ENCODE data around the gene STRIP2. TPM values are rescaled to one million over a fixed set of nuclear protein-coding genes. Genes with fewer than 3 reads are reported as not detected.

STRIP2 gene
- total RNA-seq, 1 experiment from 2014 or later, result 6.5 TPM

- no peak overlapping the region for H3K4me3 Mint-ChIP-seq (ENCODE audit: unreplicated experiment)
- no peaks in the 10 kb centered on the region for H3K36me3 Mint-ChIP-seq (ENCODE audit: insufficient read depth, unreplicated experiment)
- no peaks in the 10 kb centered on the region for H3K36me3 ChIP-seq (ENCODE audit: control insufficient read depth, insufficient read depth, low read length)
- DNase-seq, result no peak
- no peak overlapping the region for H3K4me3 ChIP-seq (ENCODE audit: low read depth, low read length)
- no peaks in the 10 kb centered on the region for H3K4me1 Mint-ChIP-seq (ENCODE audit: low read depth, unreplicated experiment)
- H3K27me3 Mint-ChIP-seq (ENCODE audit: insufficient read depth, unreplicated experiment), result no peaks in the 10 kb centered on the region
- no peaks in the 10 kb centered on the region for H3K27me3 ChIP-seq (replicated peaks; ENCODE audit: control insufficient read depth, insufficient read depth, low read length)
- H3K9me3 Mint-ChIP-seq (ENCODE audit: unreplicated experiment), result no peaks in the 10 kb centered on the region
- intact Hi-C loops (cut with micrococcal nuclease; ENCODE audit: unreplicated experiment), result no loop called here
- no peak for TF ChIP-seq CTCF (IDR thresholded peaks at IDR 0.05; ENCODE audit: insufficient read depth in 1 of 2, low read depth in 1 of 2, low read length in 1 of 2, severe bottlenecking in 1 of 2, unreplicated experiment in 1 of 2)
- CTCF ChIA-PET, result no interaction called here
- 0 out of 2 replicates have a peak, but pooled peaks cover 6% of the 10 kb centered on the region for H3K4me1 ChIP-seq
- no peaks in the 10 kb centered on the region for H3K9me3 ChIP-seq
- BruUV-seq (replicated peaks), result no TSS peak
- H3K27ac Mint-ChIP-seq (ENCODE audit: unreplicated experiment), result no peak overlapping the region
- POLR2A ChIA-PET, result no interaction called here
Observed at GRCh38 chr7:129454249-129454551, 20.0 kb downstream of the STRIP2 start.

DNA sequence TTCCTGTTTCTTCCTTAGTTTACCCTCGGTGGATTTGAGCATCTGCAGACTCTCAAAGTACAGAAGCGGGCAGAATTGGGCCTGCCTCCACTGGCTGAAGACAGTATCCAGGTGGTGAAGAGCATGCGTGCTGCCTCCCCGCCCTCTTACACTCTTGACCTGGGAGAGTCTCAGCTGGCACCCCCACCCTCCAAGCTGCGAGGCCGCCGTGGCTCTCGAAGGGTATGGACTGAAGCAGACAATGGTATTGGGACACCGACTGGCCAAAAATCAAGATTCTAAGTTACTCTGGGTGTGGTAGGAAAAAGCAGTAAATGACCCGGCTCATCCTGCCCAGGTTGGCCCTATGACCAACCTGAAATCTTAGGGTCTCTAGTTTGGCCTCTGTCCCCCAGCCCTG lies 22.2 kb downstream of the STRIP2 start:
- no peak for TF ChIP-seq CTCF (IDR thresholded peaks at IDR 0.05; ENCODE audit: insufficient read depth in 1 of 2, low read depth in 1 of 2, low read length in 1 of 2, severe bottlenecking in 1 of 2, unreplicated experiment in 1 of 2)
- BruUV-seq (replicated peaks), result no TSS peak
- no peaks in the 10 kb centered on the region for H3K4me1 Mint-ChIP-seq (ENCODE audit: low read depth, unreplicated experiment)
- no peak overlapping the region for H3K27ac Mint-ChIP-seq (ENCODE audit: unreplicated experiment)
- Histone ChIP-seq H3K27me3 (replicated peaks; ENCODE audit: control insufficient read depth, insufficient read depth, low read length) (no peaks in the 10 kb centered on the region), H3K4me3 (ENCODE audit: low read depth, low read length) (no peak overlapping the region), H3K9me3 (no peaks in the 10 kb centered on the region), H3K36me3 (ENCODE audit: control insufficient read depth, insufficient read depth, low read length) (no peaks in the 10 kb centered on the region; the same call in 1 of the 2 replicates), H3K4me1 (0 out of 2 replicates have a peak, but pooled peaks cover 6% of the 10 kb centered on the region)
- ChIA-PET CTCF (no interaction called here), POLR2A (no interaction called here)
- H3K9me3 Mint-ChIP-seq (ENCODE audit: unreplicated experiment), result no peaks in the 10 kb centered on the region
- H3K36me3 Mint-ChIP-seq (ENCODE audit: insufficient read depth, unreplicated experiment), result no peaks in the 10 kb centered on the region
- H3K4me3 Mint-ChIP-seq (ENCODE audit: unreplicated experiment), result no peak overlapping the region
- no peaks in the 10 kb centered on the region for H3K27me3 Mint-ChIP-seq (ENCODE audit: insufficient read depth, unreplicated experiment)
- intact Hi-C loops (cut with micrococcal nuclease; ENCODE audit: unreplicated experiment), result no loop called here
- no peak for DNase-seq

- Histone ChIP-seq H3K27me3 (replicated peaks; ENCODE audit: control insufficient read depth, insufficient read depth, low read length) (no peaks in the 10 kb centered on the region), H3K9me3 (no peaks in the 10 kb centered on the region), H3K4me1 (0 out of 2 replicates have a peak, but pooled peaks cover 6% of the 10 kb centered on the region), H3K4me3 (ENCODE audit: low read depth, low read length) (no peak overlapping the region), H3K36me3 (ENCODE audit: control insufficient read depth, insufficient read depth, low read length) (no peaks in the 10 kb centered on the region; the same call in 1 of the 2 replicates)
- ChIA-PET CTCF (no interaction called here), POLR2A (no interaction called here)
- no peaks in the 10 kb centered on the region for H3K9me3 Mint-ChIP-seq (ENCODE audit: unreplicated experiment)
- intact Hi-C loops (cut with micrococcal nuclease; ENCODE audit: unreplicated experiment), result loop anchor here (1.0 kb wide), 1 partner anchor 23 kb away; the partner anchor contains the start of gene STRIP2
- TF ChIP-seq CTCF (IDR thresholded peaks at IDR 0.05; ENCODE audit: insufficient read depth in 1 of 2, low read depth in 1 of 2, low read length in 1 of 2, severe bottlenecking in 1 of 2, unreplicated experiment in 1 of 2), result no peak
- no peak overlapping the region for H3K4me3 Mint-ChIP-seq (ENCODE audit: unreplicated experiment)
- H3K27ac Mint-ChIP-seq (ENCODE audit: unreplicated experiment), result no peak overlapping the region
- H3K4me1 Mint-ChIP-seq (ENCODE audit: low read depth, unreplicated experiment), result no peaks in the 10 kb centered on the region
- H3K27me3 Mint-ChIP-seq (ENCODE audit: insufficient read depth, unreplicated experiment), result no peaks in the 10 kb centered on the region
- DNase-seq, result peak in 1 of 2 experiments; percentile 12
- H3K36me3 Mint-ChIP-seq (ENCODE audit: insufficient read depth, unreplicated experiment), result no peaks in the 10 kb centered on the region
- BruUV-seq (replicated peaks), result no TSS peak
Observed at GRCh38 chr7:129457101-129457500, 22.9 kb downstream of the STRIP2 start.
